GM21390 (cell line): ENCODE measurements around the gene LST1.
A peak's percentile ranks its signal among the peaks of the same experiment; 100 is the strongest.

Source experiments
- ATAC-seq: cut with Tn5 transposase; IDR thresholded peaks from one replicate; pipeline ENCODE4 v1.9.1; 2021; ENCODE audit not compliant: unreplicated experiment

LST1 gene

GRCh38 chr6:31619805-31620585 is 33.9 kb downstream of the LST1 start:
- ATAC-seq, result peak; percentile 74

GRCh38 chr6:31620586-31621319 is 34.7 kb downstream of the LST1 start, which contains the start of gene PRRC2A:
Gene PRRC2A, plus strand, starts transcription at chr6:31620715. Its CDS starts 2,075 bp downstream, at chr6:31622790.
- ATAC-seq, result peak; percentile 45

GRCh38 chr6:31621320-31621939 is 35.4 kb downstream of the LST1 start:
- ATAC-seq, result no peak

- ATAC-seq, result no peak
Measured at GRCh38 chr6:31621991-31622390, 35.9 kb downstream of the LST1 start.

- ATAC-seq, result no peak
Measured at GRCh38 chr6:31622684-31623091, 36.6 kb downstream of the LST1 start.

- ATAC-seq, result no peak
Measured at GRCh38 chr6:31624070-31624469, 38.0 kb downstream of the LST1 start.

- ATAC-seq, result no peak
Measured at GRCh38 chr6:31626952-31627351, 40.9 kb downstream of the LST1 start.

- no peak for ATAC-seq
Measured at GRCh38 chr6:31627690-31628287, 41.7 kb downstream of the LST1 start.

- ATAC-seq, result no peak
Measured at GRCh38 chr6:31629014-31629413, 42.9 kb downstream of the LST1 start.

- ATAC-seq, result no peak
Measured at GRCh38 chr6:31630177-31630934, 44.3 kb downstream of the LST1 start.

- ATAC-seq, result no peak
Measured at GRCh38 chr6:31631209-31631608, 45.1 kb downstream of the LST1 start.

- no peak for ATAC-seq
Measured at GRCh38 chr6:31631681-31632278, 45.7 kb downstream of the LST1 start.

GRCh38 chr6:31632279-31632946 is 46.3 kb downstream of the LST1 start:
- ATAC-seq, result no peak

GRCh38 chr6:31633447-31633846 is 47.4 kb downstream of the LST1 start:
- ATAC-seq, result no peak

- ATAC-seq, result no peak
Measured at GRCh38 chr6:31634131-31634530, 48.1 kb downstream of the LST1 start.

GRCh38 chr6:31634969-31635575 is 49.0 kb downstream of the LST1 start:
- ATAC-seq, result no peak

GRCh38 chr6:31636698-31637596 is 50.9 kb downstream of the LST1 start:
- no peak for ATAC-seq
